C4-2B (cell line): ENCODE results near the gene IL4.

Source experiments
- ZFX ChIP-seq: fragments of 450-650 bp; IDR thresholded peaks from 2 replicates; pipeline ENCODE4 v1.6.1; 2017
- TF ChIP-seq, protein P1 (sequence below): fragments of 450-650 bp; conservative IDR thresholded peaks from 2 replicates; pipeline ENCODE4 v1.5.1; 2017; ENCODE audit warnings: mild to moderate bottlenecking

GRCh38 chr5:132695956-132696355 is 22.2 kb downstream of the IL4 start:
- TF ChIP-seq, protein P1, sequence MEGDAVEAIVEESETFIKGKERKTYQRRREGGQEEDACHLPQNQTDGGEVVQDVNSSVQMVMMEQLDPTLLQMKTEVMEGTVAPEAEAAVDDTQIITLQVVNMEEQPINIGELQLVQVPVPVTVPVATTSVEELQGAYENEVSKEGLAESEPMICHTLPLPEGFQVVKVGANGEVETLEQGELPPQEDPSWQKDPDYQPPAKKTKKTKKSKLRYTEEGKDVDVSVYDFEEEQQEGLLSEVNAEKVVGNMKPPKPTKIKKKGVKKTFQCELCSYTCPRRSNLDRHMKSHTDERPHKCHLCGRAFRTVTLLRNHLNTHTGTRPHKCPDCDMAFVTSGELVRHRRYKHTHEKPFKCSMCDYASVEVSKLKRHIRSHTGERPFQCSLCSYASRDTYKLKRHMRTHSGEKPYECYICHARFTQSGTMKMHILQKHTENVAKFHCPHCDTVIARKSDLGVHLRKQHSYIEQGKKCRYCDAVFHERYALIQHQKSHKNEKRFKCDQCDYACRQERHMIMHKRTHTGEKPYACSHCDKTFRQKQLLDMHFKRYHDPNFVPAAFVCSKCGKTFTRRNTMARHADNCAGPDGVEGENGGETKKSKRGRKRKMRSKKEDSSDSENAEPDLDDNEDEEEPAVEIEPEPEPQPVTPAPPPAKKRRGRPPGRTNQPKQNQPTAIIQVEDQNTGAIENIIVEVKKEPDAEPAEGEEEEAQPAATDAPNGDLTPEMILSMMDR = no peak
- TF ChIP-seq ZFX = no peak
